K562 (cell line): Measurements from ENCODE around the gene GPC3. TPM values are rescaled to one million over a fixed set of nuclear protein-coding genes. Genes with fewer than 3 reads are reported as not detected.

ENCODE experiments used
- ATAC-seq: fragments of 200-7000 bp; cut with Tn5 transposase; 3 replicates; pipeline ENCODE4 v1.9.1; 2020; ENCODE audit warnings: moderate library complexity
- BruUV-seq: library from RNA; stranded (reverse); fragments of 400-500 nt; replicated peaks from 2 replicates; lab custom pipeline; 2021; lab: Mats Ljungman, UMichigan
- CTCF ChIA-PET: fragments of 300-600 bp; formaldehyde crosslinking; extraction: SDS; loops from one replicate; lab custom pipeline; 2021; ENCODE audit warnings: low intra/inter-chr PET ratio; lab: Yijun Ruan, JAX
- POLR2A ChIA-PET: fragments of 300-600, 350-650 bp; sonication (Branson Sonifier 250); formaldehyde crosslinking; extraction: SDS; loops from one replicate; lab custom pipeline; 2021; ENCODE audit warnings: antibody characterized with exemption, inconsistent platforms; lab: Yijun Ruan, JAX
- DNase-seq, 4 experiments: peaks; one replicate each; pipeline versions ENCODE4 v3.0.0 to v3.0.0-alpha.2; 2011 to 2018; ENCODE audit warnings: low spot score in 3 of 4, mixed read lengths in 3 of 4; ENCODE audit errors: extremely low read depth in 1 of 4
- FAIRE-seq: peaks from 2 replicates; lab custom pipeline; 2011; peaks lifted over from hg19 to GRCh38; lab: Jason Lieb, UNC
- H2AFZ ChIP-seq: 2 replicates; pipeline ENCODE4 v1.6.0; 2011; ENCODE audit warnings: low read depth, low read length, control low read depth, inconsistent platforms
- H3K27ac ChIP-seq: fragments of 200-600 bp; 3 replicates; pipeline ENCODE4 v1.8.0; 2011; ENCODE audit warnings: low read depth, mild to moderate bottlenecking, control low read depth, inconsistent platforms, low read length, moderate library complexity, mixed read lengths; ENCODE audit errors: extremely low read depth
- H3K27me3 ChIP-seq, 2 experiments: fragments of 300-600 bp in 1 of 2; 2 replicates in 1 of 2; 3 replicates in 1 of 2; pipeline versions ENCODE4 v1.6.0 to v1.8.0; 2011; ENCODE audit warnings: inconsistent platforms in 2 of 2, low read length in 2 of 2, mild to moderate bottlenecking in 1 of 2, mixed read lengths in 1 of 2, moderate library complexity in 1 of 2; ENCODE audit not compliant: control insufficient read depth in 2 of 2, insufficient read depth in 2 of 2
- H3K36me3 ChIP-seq: fragments of 300-600 bp; 3 replicates; pipeline ENCODE4 v1.8.0; 2011; ENCODE audit warnings: mild to moderate bottlenecking, low read length, inconsistent platforms; ENCODE audit not compliant: control insufficient read depth, insufficient read depth
- H3K4me1 ChIP-seq, 2 experiments: fragments of 200-600 bp in 1 of 2; replicated peaks in 1 of 2; 2 replicates in 1 of 2; 3 replicates in 1 of 2; pipeline versions ENCODE4 v1.5.1 to v1.8.0; 2011; ENCODE audit warnings: inconsistent platforms in 2 of 2, low read length in 2 of 2, mild to moderate bottlenecking in 1 of 2, mixed read lengths in 1 of 2, moderate library complexity in 1 of 2; ENCODE audit not compliant: control insufficient read depth in 2 of 2, insufficient read depth in 2 of 2
- H3K4me2 ChIP-seq: 2 replicates; pipeline ENCODE4 v1.6.1; 2011; ENCODE audit warnings: low read length, control low read depth, inconsistent platforms, mixed read lengths; ENCODE audit not compliant: insufficient read depth
- H3K4me3 ChIP-seq: fragments of 200-600 bp; sonication (generic), shearing (Covaris generic); 2 replicates; pipeline ENCODE4 v1.5.1; 2016; ENCODE audit warnings: control low read depth, inconsistent platforms
- H3K79me2 ChIP-seq: fragments of 200-600 bp; 3 replicates; pipeline ENCODE4 v1.8.0; 2011; ENCODE audit warnings: low read length, inconsistent platforms; ENCODE audit not compliant: control insufficient read depth, insufficient read depth
- H3K9ac ChIP-seq, 2 experiments: 2 replicates each; pipeline versions ENCODE4 v1.6.0 to v1.6.1; 2011; ENCODE audit warnings: low read depth in 2 of 2, low read length in 2 of 2, control low read depth in 1 of 2, inconsistent platforms in 1 of 2, mild to moderate bottlenecking in 1 of 2, mixed read lengths in 1 of 2; ENCODE audit not compliant: insufficient read depth in 1 of 2
- H3K9me1 ChIP-seq: one replicate; pipeline ENCODE4 v1.6.0; 2011; ENCODE audit warnings: inconsistent platforms, mild to moderate bottlenecking, low read length, moderate library complexity; ENCODE audit not compliant: control insufficient read depth, insufficient read depth
- H3K9me3 ChIP-seq: replicated peaks from 2 replicates; pipeline ENCODE4 v1.5.1; 2011; ENCODE audit warnings: low read depth, low read length, inconsistent platforms; ENCODE audit not compliant: control insufficient read depth, insufficient read depth
- H4K20me1 ChIP-seq: replicated peaks from 2 replicates; pipeline ENCODE4 v1.6.1; 2011; ENCODE audit warnings: low read length, inconsistent platforms, mixed read lengths; ENCODE audit not compliant: control insufficient read depth, insufficient read depth
- ADNP ChIP-seq: fragments of 200-800 bp; sonication (Bioruptor generic); IDR thresholded peaks from 2 replicates; pipeline ENCODE4 v1.6.1; 2016; ENCODE audit warnings: missing genetic modification characterization, missing compliant biosample characterization
- ETV6 ChIP-seq, 3 experiments: fragments of 150-350 bp in 1 of 3; sonication (generic) in 1 of 3; formaldehyde crosslinking in 1 of 3; IDR thresholded peaks; 2 replicates each; pipeline versions ENCODE4 v1.6.1 to v1.8.0; 2014 to 2022; ENCODE audit warnings: borderline replicate concordance in 2 of 3, low read depth in 2 of 3, antibody characterized with exemption in 1 of 3, low read length in 1 of 3, mild to moderate bottlenecking in 1 of 3, missing genetic modification reagents in 1 of 3
- HDAC1 ChIP-seq, 2 experiments: fragments of 450-650 bp; IDR thresholded peaks; 2 replicates each; pipeline ENCODE4 v1.6.1; 2016 to 2017; ENCODE audit warnings: inconsistent platforms in 1 of 2, mild to moderate bottlenecking in 1 of 2, moderate library complexity in 1 of 2
- ILK ChIP-seq: fragments of 450-650 bp; IDR thresholded peaks from 2 replicates; pipeline ENCODE4 v1.6.1; 2016; ENCODE audit warnings: missing genetic modification characterization, low read depth, mild to moderate bottlenecking, missing compliant biosample characterization, moderate library complexity, borderline replicate concordance
- KAT7 ChIP-seq: sonication (generic); formaldehyde crosslinking; IDR thresholded peaks from 2 replicates; pipeline ENCODE4 v1.8.0; 2022; ENCODE audit warnings: missing genetic modification reagents, mild to moderate bottlenecking, borderline replicate concordance
- KAT8 ChIP-seq: fragments of 450-650 bp; IDR thresholded peaks from 2 replicates; pipeline ENCODE4 v1.6.1; 2016; ENCODE audit warnings: low read depth, mild to moderate bottlenecking
- LEF1 ChIP-seq: fragments of 450-650 bp; IDR thresholded peaks from 2 replicates; pipeline ENCODE4 v1.6.1; 2016; ENCODE audit warnings: mild to moderate bottlenecking
- PHF20 ChIP-seq: fragments of 450-650 bp; IDR thresholded peaks from 2 replicates; pipeline ENCODE4 v1.6.1; 2018; ENCODE audit not compliant: partially characterized antibody
- PRMT5 ChIP-seq: sonication (generic); formaldehyde crosslinking; IDR thresholded peaks from 2 replicates; pipeline ENCODE4 v1.5.0; 2020; ENCODE audit warnings: missing genetic modification reagents
- RB1 ChIP-seq: fragments of 450-650 bp; IDR thresholded peaks from 2 replicates; pipeline ENCODE4 v1.6.1; 2017; ENCODE audit warnings: low read depth, mild to moderate bottlenecking
- TGIF2 ChIP-seq: sonication (generic); formaldehyde crosslinking; IDR thresholded peaks from 2 replicates; pipeline ENCODE4 v1.8.1; 2022; ENCODE audit warnings: mild to moderate bottlenecking, missing genetic modification reagents, moderate library complexity
- WGBS: fragments of 100-300 bp; shearing (Covaris generic); methylation state at CpG from one replicate; pipeline ENCODE4 v1.1.6; 2016; ENCODE audit warnings: low coverage, mixed read lengths; ENCODE audit not compliant: insufficient coverage; ENCODE audit errors: missing lambda C conversion rate; 5-methylcytosine and 5-hydroxymethylcytosine counted together
- in situ Hi-C: fragments of 300-500 bp; cut with MboI; formaldehyde crosslinking; loops from 4 replicates; pipeline ENCODE4 v1.15.0; 2018; ENCODE audit warnings: inconsistent platforms, mixed read lengths
- intact Hi-C: fragments of 100-400 bp; cut with micrococcal nuclease; formaldehyde crosslinking; loops from 2 replicates; pipeline ENCODE4 v1.14.2; 2022
- polyA plus RNA-seq, 8 experiments: library from polyadenylated mRNA; depleted of rRNA in 4 of 8; stranded (reverse) in 5 of 8; unstranded in 3 of 8; fragments of >200 nt; fragmentation: Nextera tagmentation in 2 of 8; fragmentation: Illumina TruSeq in 1 of 8; extraction: Ambion mirVana in 2 of 8; extraction: Trizol in 1 of 8; gene quantifications; 2 replicates each; pipeline versions ENCODE4 v1.2.1 to v1.2.3, GENCODE V29; 2011 to 2014; ENCODE audit warnings: inconsistent platforms in 1 of 8, missing spikeins in 1 of 8
- total RNA-seq, 7 experiments: library from RNA; depleted of rRNA in 6 of 7; stranded (reverse); fragments of >200 nt in 6 of 7; fragmentation: Illumina TruSeq in 2 of 7; extraction: Trizol in 2 of 7; gene quantifications; 2 replicates each; pipeline versions ENCODE4 v1.2.1 to v1.2.3, GENCODE V29; 2011 to 2021; ENCODE audit warnings: low replicate concordance in 1 of 7

The GPC3 gene
- total and polyA plus RNA-seq, 9 of the 15 experiments (the other 6 are each of a cell fraction or from before 2014, with no cell fraction given), result 0.42 TPM; not detected in 8

GRCh38 chrX:133783274-133783673 is 202.1 kb downstream of the GPC3 start:
- POLR2A ChIA-PET, result no interaction called here
- BruUV-seq, result no TSS peak
- no peak overlapping the region for H2AFZ ChIP-seq
- no peak overlapping the region for H3K4me2 ChIP-seq
- no peak for DNase-seq
- H3K36me3 ChIP-seq, result no peaks in the 10 kb centered on the region
- CTCF ChIA-PET, result no interaction called here
- H3K27ac ChIP-seq, result no peak overlapping the region
- H3K9me3 ChIP-seq, result no peaks in the 10 kb centered on the region
- no peaks in the 10 kb centered on the region for H4K20me1 ChIP-seq
- no peaks in the 10 kb centered on the region for H3K79me2 ChIP-seq
- no peak overlapping the region for H3K4me3 ChIP-seq
- no peaks in the 10 kb centered on the region for H3K27me3 ChIP-seq
- intact Hi-C loops (no loop called here), in situ Hi-C loops (no loop called here)
- no peak for FAIRE-seq
- H3K9ac ChIP-seq, result no peak overlapping the region
- 0% methylated on average over 2 of the region's 2 CpGs for WGBS
- TF ChIP-seq RB1 (no peak), ADNP (tag) (no peak), LEF1 (no peak), HDAC1 (IDR thresholded peaks at IDR 0.05) (no peak), ETV6 (IDR thresholded peaks at IDR 0.05; ENCODE audit: borderline replicate concordance in 1 of 2, low read depth in 2 of 2, low read length in 1 of 2) (no peak), ETV6 (CRISPR knock-in tag; IDR thresholded peaks at IDR 0.05; ENCODE audit: borderline replicate concordance) (no peak), PRMT5 (no peak), TGIF2 (no peak), KAT7 (CRISPR knock-in tag) (no peak), KAT8 (no peak), ILK (tag) (no peak), PHF20 (no peak)
- ATAC-seq, result no peak
- H3K4me1 ChIP-seq, result no peaks in the 10 kb centered on the region
- no peaks in the 10 kb centered on the region for H3K9me1 ChIP-seq
